NCI-H2171 treated with DMSO at 0.1 percent for 48 hours (cell line): ENCODE results near the gene METRN.

Experiments
- DNase-seq: peaks from one replicate; lab custom pipeline; 2025; lab: John Stamatoyannopoulos, UW

Gene METRN

DNA sequence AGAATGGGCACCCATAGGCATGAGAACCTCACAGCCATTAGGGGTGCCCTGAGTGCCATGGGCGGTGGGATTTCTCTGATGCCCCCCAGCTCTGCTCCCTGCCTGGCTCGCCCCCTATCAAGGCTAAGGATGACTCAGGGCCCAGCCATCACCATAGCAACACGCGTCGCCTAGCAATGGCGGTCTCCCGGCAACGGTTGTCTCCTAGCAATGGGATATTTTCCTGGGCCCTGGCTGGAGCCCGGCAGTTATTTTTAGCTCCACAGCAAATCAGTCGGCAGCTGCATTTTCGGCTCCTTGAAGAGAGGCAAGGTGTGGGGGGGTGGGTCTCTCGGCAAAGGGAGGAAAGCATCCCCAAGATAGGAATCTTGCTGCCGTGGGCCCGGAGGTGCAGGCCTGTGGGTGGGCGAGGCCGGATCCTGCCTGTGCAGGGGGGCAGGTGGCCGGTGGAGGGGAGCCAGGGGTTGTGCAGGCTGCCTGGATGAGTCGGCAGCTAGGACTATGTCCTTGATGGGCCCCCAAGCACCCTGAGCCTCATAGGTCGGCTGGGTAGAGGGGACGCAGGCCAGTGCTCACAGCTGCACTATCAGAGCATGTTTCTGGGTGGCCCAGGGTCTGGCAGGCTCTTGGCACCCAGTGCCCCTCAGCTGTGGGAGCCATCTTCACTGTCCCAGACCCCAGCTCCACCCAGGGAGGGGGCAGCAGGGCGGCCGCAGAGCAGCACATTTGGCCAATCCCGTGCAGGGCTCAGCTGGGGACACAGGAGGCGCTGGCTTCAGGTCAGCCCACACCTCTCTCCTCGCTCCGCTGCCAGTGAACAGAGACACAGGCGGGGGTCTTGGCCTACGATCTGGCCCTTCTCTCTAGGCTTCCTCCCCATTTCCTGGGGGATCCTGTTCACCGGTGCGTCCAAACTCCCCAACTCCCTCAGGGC, 5.1 kb upstream of the METRN start:
- DNase-seq, result peak; percentile 93

DNA sequence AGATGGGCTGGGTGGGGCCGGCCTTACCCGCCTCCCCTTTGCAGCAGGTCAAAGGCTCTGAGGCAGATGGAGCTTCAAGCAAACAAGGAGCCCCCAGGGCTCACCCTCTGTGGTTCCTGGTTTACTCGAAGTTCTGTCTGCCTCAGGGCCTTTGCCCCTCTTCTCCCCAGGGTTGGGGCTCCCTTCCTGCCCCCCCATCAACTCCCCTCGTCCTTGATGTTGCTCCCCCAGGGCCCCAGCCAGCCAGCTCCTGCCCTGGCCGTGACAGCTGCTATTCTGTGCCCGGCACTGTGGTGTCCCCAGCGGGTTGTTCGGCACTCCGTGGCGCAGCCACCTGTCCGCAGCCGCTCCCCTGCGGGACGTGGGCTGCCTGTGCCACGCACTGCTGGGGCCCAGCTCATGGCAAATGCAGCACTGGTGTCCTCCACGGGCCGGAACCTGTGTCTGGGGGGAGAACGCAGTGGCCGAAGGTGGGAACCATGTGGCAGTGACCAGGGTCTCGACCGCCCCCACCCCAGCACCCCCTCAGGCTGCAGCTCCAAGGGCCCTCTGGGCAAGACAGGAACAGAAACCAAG, 4.3 kb upstream of the METRN start:
- DNase-seq, result peak; percentile 63

DNA sequence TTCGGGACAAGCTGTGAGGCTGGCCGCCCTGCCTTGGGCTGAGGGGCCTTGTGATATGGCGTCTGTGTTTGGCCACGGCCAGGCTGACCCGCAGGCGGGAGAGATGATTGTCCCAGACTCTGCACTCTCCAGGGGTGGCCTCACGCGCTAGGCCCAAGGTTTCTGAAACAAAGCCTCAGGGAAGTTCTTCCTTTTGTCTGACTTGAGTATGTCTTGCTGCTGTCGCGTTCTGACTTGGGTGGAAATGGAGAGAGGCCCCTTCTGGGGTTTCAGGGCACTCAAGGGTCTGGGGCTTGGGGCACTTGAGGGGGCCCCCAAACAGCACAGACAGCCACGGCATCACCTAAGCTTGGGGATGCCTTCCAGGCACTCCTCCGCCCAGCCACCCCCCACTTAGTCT, 3.8 kb upstream of the METRN start:
- no peak for DNase-seq

DNA sequence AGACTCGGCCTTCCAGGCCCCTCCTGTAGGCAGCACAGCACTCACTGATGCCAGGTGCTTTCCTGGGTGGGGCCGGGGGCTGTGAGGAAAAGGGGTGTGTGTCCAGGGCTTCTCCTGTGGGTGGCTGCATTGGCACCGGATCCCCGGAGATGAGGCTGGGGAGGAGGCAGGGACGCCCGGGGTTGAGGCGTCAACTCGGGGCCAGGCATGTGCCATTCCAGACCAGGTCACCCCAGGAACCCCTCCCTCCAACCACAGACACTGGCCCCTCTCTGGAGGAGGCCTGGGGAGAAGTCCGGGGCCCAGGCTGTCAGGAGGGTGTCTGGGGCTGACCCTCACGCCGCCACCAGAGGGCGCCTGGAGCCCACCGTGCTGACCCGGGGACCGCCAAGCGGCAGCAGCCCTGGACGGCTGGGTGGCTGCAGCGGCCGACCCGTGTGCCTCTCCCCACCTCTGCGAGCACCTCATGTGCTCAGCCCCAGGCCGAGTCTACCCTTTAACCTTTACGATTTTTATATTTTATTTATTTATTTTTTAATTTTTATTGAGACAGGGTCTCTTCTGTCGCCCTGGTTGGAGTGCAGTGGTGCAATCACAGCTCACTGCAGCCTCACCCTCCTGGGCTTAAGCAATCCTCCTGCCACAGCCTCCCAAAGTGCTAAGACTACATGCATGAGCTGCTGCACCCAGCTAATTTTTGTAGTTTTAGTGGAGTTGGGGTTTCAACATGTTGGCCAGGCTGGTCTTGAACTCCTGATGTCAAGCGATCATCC, 3.2 kb upstream of the METRN start:
- DNase-seq, result peak; percentile 41

DNA sequence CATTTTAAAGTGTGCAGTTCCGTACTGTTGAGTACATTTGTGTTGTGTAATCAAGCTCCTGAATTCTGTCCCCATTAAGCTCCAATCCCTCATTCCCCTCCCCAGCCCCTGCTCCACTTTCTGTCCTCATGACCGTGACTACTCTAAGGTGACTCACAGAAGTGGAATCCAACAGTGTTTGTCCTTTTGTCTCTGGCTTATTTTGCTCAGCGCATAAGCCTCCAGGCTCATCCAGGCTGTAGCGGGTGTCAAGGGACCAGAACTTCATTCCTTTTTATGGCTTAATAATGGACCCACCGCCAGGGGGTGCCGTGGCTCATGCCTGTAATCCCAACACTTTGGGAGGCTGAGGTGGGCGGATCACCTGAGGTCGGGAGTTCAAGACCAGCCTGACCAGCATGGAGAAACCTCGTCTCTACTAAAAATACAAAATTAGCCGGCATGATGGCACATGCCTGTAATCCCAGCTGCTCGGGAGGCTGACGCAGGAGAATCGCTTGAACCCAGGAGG, 2.1 kb upstream of the METRN start:
- peak; percentile 42 for DNase-seq

DNA sequence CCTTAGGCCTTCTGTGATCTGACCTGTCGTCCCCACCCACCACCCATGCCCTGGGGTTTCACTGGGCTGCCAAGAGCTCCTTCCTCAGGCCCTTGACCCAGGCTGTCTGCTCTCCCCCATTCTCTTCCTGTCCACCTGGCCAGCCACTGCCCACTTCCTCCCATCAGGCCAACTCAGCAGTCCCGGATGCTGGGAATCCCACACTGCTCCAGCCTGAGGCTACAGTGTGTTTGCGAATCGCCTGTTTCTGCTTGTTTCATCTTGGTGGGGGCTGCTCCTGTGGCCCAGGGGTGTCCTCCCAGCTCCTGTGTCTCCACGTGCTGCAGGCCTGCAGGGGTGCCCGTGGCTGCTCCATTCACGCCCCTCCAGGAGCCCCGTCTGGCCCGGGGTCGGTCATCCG, 839 bp upstream of the METRN start:
- no peak for DNase-seq

DNA sequence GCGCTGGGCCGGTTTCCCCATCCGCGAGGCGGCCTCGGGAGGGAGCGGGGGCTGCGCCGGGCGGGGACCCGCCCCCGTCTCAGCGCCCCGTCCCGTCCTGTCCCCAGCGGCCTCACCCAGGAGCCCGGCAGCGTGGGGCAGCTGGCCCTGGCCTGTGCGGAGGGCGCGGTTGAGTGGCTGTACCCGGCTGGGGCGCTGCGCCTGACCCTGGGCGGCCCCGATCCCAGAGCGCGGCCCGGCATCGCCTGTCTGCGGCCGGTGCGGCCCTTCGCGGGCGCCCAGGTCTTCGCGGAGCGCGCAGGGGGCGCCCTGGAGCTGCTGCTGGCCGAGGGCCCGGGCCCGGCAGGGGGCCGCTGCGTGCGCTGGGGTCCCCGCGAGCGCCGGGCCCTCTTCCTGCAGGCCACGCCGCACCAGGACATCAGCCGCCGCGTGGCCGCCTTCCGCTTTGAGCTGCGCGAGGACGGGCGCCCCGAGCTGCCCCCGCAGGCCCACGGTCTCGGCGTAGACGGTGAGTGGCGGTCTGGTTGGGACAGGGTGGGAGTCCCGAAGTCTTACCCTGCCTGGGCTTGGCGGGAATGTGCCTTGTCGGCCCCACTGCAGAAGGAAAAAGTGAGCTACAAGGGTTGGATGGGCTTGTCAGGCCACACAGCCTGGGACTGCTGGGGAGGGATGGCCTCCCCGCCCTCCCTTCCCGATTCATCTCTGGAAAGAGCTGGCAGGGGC, 720 bp downstream of the METRN start:
- DNase-seq, result peak; percentile 15

DNA sequence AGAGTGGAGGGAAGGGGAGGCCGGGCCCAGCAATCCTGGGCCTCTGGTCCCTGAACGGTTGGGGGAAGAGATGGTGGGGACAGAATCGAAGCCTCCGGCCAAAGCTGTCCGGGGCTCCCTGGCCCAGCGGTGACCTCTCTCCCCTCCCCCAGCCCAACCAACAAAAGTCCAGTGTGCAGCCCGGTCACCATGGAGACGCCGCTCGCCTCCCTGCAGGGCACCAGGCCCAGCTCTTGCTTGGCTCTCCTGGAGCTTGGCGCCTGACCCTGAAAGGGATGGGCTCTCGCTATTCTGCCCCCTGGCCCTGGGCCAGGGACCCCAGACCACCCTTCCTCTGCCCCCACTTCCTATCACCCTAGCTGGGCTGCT, 1.3 kb downstream of the METRN start:
- no peak for DNase-seq

DNA sequence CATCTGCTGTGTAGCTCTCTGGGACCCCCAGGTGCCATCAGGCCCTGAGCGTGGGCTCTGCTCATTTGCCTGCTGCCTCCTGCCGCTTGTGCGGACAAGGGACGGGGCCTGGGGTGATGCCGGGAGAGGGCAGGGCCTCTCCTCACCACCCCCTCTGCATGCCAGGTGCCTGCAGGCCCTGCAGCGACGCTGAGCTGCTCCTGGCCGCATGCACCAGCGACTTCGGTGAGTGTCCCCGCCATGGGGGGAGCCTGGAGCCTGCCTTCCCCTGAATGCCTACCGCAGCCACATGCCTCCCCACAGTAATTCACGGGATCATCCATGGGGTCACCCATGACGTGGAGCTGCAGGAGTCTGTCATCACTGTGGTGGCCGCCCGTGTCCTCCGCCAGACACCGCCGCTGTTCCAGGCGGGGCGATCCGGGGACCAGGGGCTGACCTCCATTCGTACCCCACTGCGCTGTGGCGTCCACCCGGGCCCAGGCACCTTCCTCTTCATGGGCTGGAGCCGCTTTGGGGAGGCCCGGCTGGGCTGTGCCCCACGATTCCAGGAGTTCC, 1.9 kb downstream of the METRN start:
- DNase-seq, result no peak

DNA sequence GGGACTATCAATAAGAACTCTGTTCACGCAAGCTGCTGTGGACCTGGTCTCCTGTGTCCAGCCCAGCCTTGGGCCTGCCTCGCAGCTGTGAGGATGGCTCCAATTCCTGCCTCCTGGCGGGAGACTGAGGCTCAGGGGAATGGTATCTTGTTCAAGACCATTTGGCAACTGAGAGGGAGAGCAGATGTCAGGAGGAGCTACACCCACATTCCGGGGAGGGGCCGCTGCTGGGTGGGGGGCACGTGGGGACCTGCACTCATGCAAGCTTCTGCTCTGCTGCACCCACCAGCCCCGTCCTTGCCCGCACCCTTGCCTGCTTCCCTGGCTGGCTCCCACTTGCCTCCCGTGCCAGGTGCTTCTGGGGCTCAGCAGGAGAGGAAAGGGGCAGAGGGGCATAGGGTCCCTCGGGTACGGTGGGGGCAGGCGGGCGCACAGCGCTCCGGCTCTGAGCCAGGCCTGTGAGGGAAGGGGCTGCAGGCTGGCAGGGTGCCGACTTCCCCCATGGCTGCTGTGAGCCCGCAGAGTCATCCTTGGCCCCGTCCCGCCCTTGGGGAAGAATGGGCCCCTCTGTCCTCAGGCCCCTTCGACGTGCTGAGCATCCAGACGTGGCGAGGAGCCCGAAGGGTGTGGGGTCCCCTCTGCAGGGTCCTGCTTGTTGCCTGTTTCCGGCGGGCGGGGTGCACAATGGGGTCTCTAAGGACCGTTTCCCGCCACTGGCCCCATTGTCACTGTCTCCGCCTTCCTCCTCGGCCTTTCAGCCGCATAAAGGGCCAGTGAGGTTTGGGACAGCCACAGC, 2.7 kb downstream of the METRN start:
- DNase-seq, result peak; percentile 88

DNA sequence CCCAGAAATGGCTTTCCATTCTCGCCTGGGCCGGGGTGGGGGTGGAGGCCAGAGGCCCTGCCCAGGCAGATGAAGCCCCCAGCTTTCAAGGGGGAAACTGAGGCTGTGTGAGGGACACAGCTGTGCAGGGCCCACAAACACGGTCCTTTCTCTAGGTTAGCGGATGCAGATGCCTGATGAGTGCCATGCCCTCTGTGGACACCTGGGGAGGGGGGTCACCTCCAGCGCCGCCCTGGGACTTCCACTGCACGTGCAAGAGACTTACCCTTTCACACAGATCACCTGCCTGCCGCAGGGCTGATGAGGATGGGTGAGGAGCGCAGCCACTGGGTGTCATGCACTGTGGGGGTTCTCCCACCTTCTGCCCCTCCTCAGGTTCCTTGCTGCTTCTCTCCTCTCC, 3.5 kb downstream of the METRN start:
- DNase-seq, result no peak

DNA sequence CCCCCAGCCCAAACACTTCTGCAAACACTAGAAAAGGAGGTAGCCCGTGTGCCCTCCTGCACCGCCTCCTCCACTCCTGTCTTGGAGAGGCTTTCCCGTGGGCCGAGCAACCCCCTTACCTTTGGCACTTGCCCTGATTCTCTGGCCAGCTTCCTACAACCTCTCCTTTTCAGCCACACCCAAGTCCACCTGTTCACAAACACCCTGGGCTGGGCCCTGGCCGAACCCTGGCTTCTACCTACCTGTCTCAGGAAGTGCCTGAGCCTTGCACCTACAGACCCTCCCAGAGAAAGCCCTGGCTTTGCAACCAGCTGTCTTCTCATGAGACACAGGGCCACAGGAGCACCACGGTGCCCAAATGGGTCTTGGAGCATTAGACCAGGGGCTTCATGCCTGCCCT, 4.0 kb downstream of the METRN start:
- no peak for DNase-seq

DNA sequence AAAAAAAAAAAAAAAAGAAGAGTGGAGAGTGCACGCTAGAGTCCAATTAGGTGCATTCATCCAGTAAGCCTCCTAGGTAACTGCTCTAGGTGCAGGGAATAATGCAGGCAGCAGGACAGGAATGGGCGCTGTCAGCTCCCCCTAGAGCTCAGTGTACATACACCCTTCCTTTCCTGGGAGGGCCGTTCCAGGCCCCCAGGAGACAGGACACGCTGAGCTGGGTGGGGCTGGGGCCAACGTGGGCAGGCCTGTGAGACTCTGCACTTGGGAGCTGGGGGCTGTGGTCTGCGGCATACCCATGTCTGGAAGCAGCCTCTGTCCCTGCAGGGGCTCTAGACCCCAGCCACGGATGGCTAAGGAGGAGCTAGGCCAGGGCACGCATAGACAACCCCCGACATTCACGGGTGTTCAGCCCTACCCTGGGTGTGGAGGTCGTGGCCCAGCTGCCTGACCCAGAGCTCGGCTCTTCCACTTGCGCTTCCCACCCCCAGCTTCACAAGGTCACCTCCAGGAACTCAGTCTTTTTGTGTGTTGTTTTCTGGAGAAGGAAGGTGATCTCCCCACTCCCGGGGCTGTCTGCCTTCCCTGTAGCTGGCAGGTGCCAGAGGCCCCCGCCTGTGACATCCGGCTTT, 5.0 kb downstream of the METRN start:
- DNase-seq, result peak; percentile 91

DNA sequence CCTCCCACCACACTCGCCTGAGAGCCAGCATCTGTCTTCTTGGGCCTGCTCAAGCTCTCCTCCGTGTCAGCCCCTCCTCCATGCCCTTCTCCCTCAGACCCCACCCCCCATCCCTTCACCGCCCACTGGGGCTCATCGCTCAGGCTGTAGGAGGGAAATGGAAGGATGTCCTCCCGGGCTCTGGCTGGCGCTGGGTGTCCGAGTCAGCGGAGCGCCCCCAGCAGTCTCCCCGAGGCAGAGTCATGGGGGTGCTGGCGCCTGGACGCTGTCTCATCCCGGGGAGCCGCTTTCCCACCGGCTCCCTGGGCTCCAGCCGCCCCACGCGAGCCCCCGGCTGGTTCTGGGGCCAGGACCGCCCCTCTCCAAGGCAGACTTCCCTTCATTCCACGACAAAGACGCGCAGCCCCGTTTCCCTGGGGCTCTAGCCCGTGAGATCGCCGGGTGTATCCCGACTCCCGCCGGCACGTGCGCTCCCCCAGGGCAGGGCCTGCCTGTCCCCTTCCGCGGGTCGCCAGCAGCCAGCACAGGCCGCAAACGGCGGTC, 5.6 kb downstream of the METRN start:
- DNase-seq, result peak; percentile 93

DNA sequence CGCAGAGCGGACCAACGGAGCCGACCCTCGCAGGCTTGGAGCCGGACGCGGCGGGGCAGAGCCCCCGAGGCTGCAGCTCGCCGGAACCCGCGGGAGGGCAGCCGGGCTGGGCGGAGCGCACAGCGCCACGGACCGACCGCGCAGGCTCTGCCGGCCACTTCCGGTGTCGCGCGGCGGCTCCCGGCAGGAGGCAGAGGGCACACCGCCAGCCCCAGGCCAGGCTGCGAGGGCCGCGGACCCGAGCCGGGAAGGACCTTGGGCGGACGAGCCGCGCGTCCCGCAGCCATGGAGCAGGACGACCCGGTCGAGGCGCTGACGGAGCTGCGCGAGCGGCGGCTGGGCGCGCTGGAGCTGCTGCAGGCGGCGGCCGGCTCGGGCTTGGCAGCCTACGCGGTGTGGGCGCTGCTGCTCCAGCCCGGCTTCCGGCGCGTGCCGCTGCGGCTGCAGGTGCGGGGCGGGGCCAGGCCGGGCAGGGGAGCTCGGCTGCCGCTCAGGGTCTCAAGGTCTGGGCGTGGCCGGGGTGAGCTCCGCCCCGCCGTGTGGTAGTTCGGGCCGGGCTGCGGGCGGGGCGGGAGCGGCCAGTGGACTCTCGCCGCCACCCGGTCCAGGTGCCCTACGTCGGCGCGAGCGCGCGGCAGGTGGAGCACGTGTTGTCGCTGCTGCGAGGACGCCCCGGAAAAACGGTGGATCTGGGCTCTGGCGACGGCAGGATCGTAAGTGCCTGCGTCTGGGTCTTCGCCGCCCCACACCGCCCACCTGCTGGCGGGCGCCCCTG, 6.3 kb downstream of the METRN start, which contains the start of gene ANTKMT:
Gene ANTKMT, plus strand, starts transcription at position 157 of the 775 bp plus-strand sequence. Its CDS starts 129 bp downstream, at position 286.
- DNase-seq, result peak; percentile 78

DNA sequence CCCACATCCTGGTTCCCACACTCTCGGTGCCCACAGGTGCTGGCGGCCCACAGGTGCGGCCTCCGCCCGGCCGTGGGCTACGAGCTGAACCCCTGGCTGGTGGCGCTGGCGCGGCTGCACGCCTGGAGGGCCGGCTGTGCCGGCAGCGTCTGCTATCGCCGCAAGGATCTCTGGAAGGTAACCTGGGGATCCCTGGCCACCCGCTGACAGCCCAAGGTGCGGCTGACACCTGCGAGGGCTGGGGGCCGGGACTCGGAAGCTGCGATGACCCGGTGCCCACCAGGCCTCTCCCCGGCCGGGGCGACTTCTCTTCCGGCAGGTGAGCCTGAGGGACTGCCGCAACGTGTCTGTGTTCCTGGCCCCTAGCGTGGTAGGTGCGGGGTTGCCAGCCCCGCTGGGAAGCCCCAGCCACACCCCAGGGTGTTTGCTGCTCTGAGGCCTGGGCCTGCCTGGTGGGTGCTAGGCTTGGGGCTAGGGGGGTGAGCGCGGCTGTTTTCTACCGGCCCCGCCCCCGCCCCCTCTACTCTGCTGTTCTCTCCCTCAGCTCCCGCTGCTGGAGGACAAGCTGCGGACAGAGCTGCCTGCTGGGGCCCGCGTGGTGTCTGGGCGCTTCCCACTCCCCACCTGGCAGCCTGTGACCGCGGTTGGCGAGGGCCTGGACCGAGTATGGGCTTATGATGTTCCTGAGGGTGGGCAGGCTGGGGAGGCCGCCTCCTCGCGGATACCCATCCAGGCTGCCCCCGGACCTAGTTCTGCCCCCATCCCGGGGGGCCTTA, 7.0 kb downstream of the METRN start:
- no peak for DNase-seq

DNA sequence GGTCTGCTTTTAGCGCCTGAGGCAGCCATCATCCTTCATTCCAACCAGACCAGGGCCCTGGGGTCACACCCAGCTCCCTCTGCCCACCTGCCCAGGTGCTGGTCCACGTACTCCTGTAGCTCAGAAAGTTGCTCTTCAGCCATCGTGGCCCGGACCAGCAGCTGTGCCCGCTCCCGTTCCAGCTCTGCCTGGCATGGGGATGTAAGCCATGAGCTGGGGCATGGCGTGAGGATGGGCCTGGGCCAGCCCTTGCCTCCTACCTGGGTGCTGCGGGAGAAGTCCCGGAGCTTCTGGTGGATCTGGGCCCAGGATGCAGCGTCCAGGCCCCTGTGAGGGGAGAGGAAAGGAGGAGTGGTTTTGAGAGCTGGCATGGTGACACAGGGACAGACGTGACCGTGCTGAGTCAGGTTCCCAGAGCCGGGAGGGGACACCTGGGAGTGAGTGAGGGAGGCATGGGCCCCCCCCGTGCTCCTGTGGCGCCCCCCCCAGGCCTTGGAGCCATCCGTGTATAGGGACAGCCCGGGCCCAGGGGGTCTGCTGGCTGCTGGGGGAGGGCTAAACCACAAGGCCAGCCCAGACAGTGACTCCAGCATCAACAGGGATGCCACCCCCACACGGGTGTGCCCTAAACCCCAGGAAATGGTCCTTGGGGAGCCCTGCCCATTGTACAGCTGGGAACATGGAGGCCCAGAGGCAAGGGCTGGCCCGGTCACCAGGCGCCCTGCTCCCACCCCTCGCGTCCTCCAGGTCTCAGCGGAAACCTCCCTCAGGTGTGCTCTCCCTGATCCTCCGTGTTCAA, 8.1 kb downstream of the METRN start:
- DNase-seq, result no peak
